B cell (primary cell): Measurements from ENCODE around the gene PTPN6.

Source experiments
- CTCF ChIP-seq: fragments of 200-600 bp; IDR thresholded peaks from one replicate; pipeline ENCODE4 v1.8.0; 2022; ENCODE audit warnings: antibody characterized with exemption, mild to moderate bottlenecking
- EZH2 ChIP-seq: IDR thresholded peaks from 2 replicates; pipeline ENCODE4 v1.6.1; 2012; ENCODE audit warnings: borderline replicate concordance, low read depth, mild to moderate bottlenecking, moderate library complexity, low read length; ENCODE audit not compliant: insufficient read depth, poor library complexity, severe bottlenecking

GRCh38 chr12:6936636-6937480 is 14.3 kb upstream of the PTPN6 start:
- TF ChIP-seq CTCF (no peak), EZH2 (no peak)
